ENCODE data around the gene FAM120B. TPM values are rescaled to one million over a fixed set of nuclear protein-coding genes. Genes with fewer than 3 reads are reported as not detected.

Gene FAM120B, protein sequence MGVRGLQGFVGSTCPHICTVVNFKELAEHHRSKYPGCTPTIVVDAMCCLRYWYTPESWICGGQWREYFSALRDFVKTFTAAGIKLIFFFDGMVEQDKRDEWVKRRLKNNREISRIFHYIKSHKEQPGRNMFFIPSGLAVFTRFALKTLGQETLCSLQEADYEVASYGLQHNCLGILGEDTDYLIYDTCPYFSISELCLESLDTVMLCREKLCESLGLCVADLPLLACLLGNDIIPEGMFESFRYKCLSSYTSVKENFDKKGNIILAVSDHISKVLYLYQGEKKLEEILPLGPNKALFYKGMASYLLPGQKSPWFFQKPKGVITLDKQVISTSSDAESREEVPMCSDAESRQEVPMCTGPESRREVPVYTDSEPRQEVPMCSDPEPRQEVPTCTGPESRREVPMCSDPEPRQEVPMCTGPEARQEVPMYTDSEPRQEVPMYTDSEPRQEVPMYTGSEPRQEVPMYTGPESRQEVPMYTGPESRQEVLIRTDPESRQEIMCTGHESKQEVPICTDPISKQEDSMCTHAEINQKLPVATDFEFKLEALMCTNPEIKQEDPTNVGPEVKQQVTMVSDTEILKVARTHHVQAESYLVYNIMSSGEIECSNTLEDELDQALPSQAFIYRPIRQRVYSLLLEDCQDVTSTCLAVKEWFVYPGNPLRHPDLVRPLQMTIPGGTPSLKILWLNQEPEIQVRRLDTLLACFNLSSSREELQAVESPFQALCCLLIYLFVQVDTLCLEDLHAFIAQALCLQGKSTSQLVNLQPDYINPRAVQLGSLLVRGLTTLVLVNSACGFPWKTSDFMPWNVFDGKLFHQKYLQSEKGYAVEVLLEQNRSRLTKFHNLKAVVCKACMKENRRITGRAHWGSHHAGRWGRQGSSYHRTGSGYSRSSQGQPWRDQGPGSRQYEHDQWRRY
- 11.2 TPM for polyA plus RNA-seq (2012; ENCODE audit: low read depth, missing spikeins)

DNA sequence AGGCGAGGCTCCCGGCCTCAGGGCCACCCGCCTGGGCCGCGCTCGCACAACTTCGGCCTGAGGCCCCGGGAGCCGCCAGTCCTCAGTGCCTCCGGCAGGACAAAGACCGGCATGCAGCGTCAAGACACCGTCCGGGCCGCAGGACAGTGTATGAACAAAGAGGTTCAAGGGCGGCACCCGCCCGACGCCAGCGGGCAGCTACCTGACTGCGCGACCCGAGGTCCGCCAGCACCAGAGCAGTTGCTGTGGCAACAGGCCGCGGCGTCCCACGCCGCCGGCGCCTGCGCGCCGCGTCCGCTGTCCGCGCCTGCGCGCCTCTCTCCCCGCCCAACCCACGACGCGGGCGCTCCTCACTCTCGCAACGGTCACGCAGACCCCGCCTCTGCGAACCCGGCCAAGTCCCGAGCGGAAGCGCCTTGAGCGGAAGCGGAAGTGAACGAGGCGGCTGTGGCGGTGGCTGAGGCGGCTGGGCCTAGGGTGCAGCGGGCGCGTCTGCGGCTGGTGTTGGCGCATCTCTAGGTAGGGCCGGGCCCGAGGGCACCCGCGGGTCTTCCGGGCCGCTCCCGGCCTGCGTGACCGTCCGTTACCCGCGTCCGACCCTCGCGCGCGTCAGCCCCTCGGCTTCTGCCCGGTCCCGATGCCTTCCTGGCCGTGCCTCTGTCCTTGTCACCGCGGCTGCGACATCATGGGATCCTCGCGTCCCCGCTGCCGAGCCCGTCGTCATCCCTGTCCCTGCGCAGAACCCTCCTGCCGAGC lies at the start of gene FAM120B:
TSS of gene FAM120B (plus strand) at position 435 of the 756 bp plus-strand sequence. CDS start 10,633 bp downstream, outside the sequence.
- TF ChIP-seq POLR2A (IDR thresholded peaks at IDR 0.05; ENCODE audit: low read depth, low read length) (peak; percentile 91), TAF1 (IDR thresholded peaks at IDR 0.05; ENCODE audit: low read depth, low read length) (peak; percentile 76), POU2F2 (IDR thresholded peaks at IDR 0.05; ENCODE audit: low read depth, low read length) (no peak; the same call in 1 of the 2 replicates), POLR2AphosphoS5 (IDR thresholded peaks at IDR 0.05; ENCODE audit: low read depth, low read length) (peak; percentile 95), SPI1 (IDR thresholded peaks at IDR 0.05; ENCODE audit: low read depth, low read length) (peak; percentile 85), PAX5 (IDR thresholded peaks at IDR 0.05; ENCODE audit: insufficient read depth, low read length, severe bottlenecking) (peak; percentile 19)
- DNase-seq (ENCODE audit: insufficient read length, low spot score) (peak; percentile 93), FAIRE-seq (peak; percentile 99)

DNA sequence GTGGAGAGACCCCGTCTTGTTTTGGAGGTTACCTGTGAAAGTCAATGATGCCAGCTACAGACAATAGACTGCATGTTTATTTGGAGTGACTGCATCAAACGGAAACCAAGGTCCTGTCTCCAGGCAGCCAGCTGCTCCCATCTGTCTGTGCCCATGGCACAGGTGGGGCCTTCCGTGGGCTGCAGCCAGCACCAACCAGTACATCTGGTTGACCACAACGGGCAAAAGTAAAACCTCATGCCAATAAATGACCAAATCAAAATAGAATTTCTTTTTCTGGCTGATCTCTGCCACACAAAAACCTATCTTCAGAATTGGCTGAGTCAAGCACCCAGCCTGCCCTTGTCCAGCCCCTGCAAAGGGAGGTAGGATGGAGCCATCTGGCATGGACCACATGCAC lies 49.2 kb upstream of the FAM120B start:
- no peak for FAIRE-seq
- DNase-seq (ENCODE audit: insufficient read length, low spot score), result no peak
- no peak for TF ChIP-seq POLR2AphosphoS5 (IDR thresholded peaks at IDR 0.05; ENCODE audit: low read depth, low read length)
- no peak for TF ChIP-seq POU2F2 (IDR thresholded peaks at IDR 0.05; ENCODE audit: low read depth, low read length)
- no peak for TF ChIP-seq TAF1 (IDR thresholded peaks at IDR 0.05; ENCODE audit: low read depth, low read length)
- no peak for TF ChIP-seq SPI1 (IDR thresholded peaks at IDR 0.05; ENCODE audit: low read depth, low read length)
- TF ChIP-seq POLR2A (IDR thresholded peaks at IDR 0.05; ENCODE audit: low read depth, low read length), result no peak
- TF ChIP-seq PAX5 (IDR thresholded peaks at IDR 0.05; ENCODE audit: insufficient read depth, low read length, severe bottlenecking), result no peak

DNA sequence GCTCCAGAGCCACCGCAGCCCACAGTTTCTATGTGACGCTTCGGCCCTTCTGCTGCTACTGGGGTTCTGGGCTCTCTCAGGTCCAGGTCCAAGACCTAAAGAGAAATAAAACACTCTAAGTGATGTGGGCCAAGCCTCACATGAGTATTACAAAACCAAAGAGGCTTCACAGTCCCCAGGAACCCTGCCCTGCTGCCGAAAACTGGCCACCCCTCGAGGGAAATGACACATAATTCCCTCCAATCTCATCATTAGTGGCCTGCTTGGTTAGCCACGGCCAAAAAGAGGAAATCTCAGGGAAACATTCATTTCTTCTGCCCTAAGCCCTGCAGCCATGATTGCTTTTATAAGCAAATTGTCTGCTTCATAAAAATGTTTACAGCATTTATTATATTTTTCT lies 48.2 kb upstream of the FAM120B start:
- FAIRE-seq, result no peak
- DNase-seq (ENCODE audit: insufficient read length, low spot score), result no peak
- no peak for TF ChIP-seq SPI1 (IDR thresholded peaks at IDR 0.05; ENCODE audit: low read depth, low read length)
- no peak for TF ChIP-seq TAF1 (IDR thresholded peaks at IDR 0.05; ENCODE audit: low read depth, low read length)
- TF ChIP-seq POU2F2 (IDR thresholded peaks at IDR 0.05; ENCODE audit: low read depth, low read length), result no peak
- no peak for TF ChIP-seq POLR2AphosphoS5 (IDR thresholded peaks at IDR 0.05; ENCODE audit: low read depth, low read length)
- no peak for TF ChIP-seq PAX5 (IDR thresholded peaks at IDR 0.05; ENCODE audit: insufficient read depth, low read length, severe bottlenecking)
- no peak for TF ChIP-seq POLR2A (IDR thresholded peaks at IDR 0.05; ENCODE audit: low read depth, low read length)

DNA sequence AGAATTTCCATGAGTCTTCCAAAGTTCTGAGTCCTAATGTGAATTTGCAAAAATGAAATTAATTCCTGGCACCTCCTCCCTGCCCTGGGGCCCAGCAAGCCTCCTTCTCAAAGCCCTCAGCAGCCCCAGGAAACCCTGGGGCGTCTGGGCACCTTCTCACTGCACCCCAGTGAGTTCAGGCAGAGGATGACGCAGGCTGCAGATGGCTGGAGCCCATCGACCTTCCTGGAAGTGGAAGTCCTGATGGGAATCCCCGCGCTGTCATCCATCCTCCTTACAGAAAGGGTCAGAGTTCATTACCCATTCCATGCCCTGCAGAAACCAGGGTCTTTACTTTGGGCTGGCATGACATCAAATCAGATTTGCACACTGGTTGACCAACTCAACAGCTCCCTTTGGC lies 47.3 kb upstream of the FAM120B start:
- FAIRE-seq (no peak), DNase-seq (ENCODE audit: insufficient read length, low spot score) (no peak)
- TF ChIP-seq POLR2A (IDR thresholded peaks at IDR 0.05; ENCODE audit: low read depth, low read length) (no peak), PAX5 (IDR thresholded peaks at IDR 0.05; ENCODE audit: insufficient read depth, low read length, severe bottlenecking) (no peak), POU2F2 (IDR thresholded peaks at IDR 0.05; ENCODE audit: low read depth, low read length) (no peak), TAF1 (IDR thresholded peaks at IDR 0.05; ENCODE audit: low read depth, low read length) (no peak), POLR2AphosphoS5 (IDR thresholded peaks at IDR 0.05; ENCODE audit: low read depth, low read length) (no peak)

DNA sequence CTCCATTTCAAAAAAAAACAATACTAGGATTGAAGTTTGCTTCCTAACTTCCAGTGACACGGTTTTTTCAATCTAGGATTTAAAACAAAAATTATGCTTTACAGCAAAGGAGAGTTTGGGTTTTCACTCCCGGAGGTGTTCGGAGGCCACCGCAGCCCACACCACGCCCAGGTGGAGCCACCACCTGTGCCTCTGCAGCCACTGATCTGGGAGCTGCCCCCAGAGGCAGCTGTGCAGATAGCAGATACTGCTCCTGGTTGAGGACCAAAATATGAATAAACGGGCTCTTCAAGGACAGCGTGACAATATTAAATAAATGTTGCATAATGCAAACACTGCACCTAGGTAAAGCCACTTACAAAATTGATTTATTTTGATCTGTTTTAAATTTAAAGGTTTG lies 45.9 kb upstream of the FAM120B start:
- TF ChIP-seq SPI1 (IDR thresholded peaks at IDR 0.05; ENCODE audit: low read depth, low read length) (no peak), POLR2AphosphoS5 (IDR thresholded peaks at IDR 0.05; ENCODE audit: low read depth, low read length) (no peak), PAX5 (IDR thresholded peaks at IDR 0.05; ENCODE audit: insufficient read depth, low read length, severe bottlenecking) (no peak), POLR2A (IDR thresholded peaks at IDR 0.05; ENCODE audit: low read depth, low read length) (no peak), POU2F2 (IDR thresholded peaks at IDR 0.05; ENCODE audit: low read depth, low read length) (no peak), TAF1 (IDR thresholded peaks at IDR 0.05; ENCODE audit: low read depth, low read length) (no peak)
- DNase-seq (ENCODE audit: insufficient read length, low spot score) (no peak), FAIRE-seq (no peak)

DNA sequence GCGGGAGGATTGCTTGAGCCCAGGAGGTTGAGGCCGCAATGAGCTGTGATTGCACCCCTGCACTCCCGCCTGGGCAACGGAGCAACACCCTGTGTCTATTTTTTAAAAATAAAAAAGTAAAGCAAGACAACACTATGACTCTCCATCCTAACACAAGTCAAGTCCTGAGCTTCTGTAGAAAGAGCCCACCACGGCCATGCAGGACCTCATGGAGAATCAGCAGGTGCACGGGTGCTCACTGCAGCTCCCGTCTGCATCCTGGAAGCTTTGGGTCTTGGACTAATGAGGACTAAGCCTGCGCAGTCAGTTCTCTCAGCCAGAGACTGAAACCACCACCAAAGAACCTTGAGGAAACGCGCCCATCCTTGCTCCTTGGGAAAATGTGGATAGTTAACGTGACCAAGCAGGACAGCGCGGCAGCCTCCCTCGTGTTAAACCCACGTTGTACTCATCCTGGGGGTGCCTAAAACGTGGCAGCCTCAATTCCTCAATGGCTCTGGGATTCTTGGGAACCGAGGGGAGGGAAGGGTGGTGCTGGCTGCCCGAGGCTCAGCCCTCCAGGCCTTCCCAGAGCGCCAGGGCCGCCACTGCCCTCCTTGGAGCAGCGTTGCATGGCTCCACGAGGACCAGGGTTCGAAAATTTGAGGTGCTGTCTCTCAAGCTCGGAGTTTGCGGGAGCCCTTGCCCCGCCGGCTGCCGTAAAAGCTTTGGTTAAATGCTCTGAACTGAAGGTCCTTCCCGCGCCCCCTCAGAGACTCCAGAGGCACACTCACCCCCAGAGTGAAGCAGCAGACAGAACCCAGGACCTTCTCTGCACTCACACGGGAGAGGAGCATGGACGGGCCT lies 44.7 kb upstream of the FAM120B start:
- DNase-seq (ENCODE audit: insufficient read length, low spot score), result no peak
- no peak for FAIRE-seq
- TF ChIP-seq POLR2A (IDR thresholded peaks at IDR 0.05; ENCODE audit: low read depth, low read length) (no peak), PAX5 (IDR thresholded peaks at IDR 0.05; ENCODE audit: insufficient read depth, low read length, severe bottlenecking) (no peak), SPI1 (IDR thresholded peaks at IDR 0.05; ENCODE audit: low read depth, low read length) (no peak), POU2F2 (IDR thresholded peaks at IDR 0.05; ENCODE audit: low read depth, low read length) (no peak), TAF1 (IDR thresholded peaks at IDR 0.05; ENCODE audit: low read depth, low read length) (no peak)

DNA sequence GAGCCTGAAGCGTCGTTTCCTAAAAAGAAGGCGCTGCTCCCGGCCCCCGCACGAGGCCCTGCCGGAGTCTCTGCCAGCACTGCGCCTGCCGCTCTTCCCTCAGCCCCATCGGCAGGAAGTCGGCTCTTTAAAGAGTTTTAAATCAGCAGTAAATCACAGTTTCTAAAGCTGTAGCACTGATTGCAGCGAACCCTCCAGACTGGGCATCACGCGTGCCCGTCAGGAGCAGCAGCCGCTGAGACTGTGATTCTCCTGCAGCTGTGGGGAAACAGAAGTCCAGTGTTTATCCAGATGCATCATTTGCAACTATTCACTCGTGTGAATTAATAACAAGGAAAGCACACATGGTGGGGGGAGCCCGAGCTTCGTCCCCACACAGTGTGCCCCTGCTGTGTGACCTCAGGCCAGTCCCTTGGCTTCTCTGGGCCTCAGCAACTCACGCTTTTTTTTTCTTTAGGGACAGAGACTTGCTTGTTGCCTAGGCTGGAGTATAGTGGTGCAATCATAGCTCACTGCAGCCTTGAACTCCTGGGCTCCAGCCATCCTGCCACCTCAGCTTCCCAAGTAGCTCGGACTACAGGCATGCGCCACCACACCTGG lies 44.0 kb upstream of the FAM120B start:
- TF ChIP-seq SPI1 (IDR thresholded peaks at IDR 0.05; ENCODE audit: low read depth, low read length), result no peak
- TF ChIP-seq POLR2AphosphoS5 (IDR thresholded peaks at IDR 0.05; ENCODE audit: low read depth, low read length), result no peak
- TF ChIP-seq TAF1 (IDR thresholded peaks at IDR 0.05; ENCODE audit: low read depth, low read length), result no peak
- TF ChIP-seq POU2F2 (IDR thresholded peaks at IDR 0.05; ENCODE audit: low read depth, low read length), result no peak
- TF ChIP-seq POLR2A (IDR thresholded peaks at IDR 0.05; ENCODE audit: low read depth, low read length), result no peak
- no peak for TF ChIP-seq PAX5 (IDR thresholded peaks at IDR 0.05; ENCODE audit: insufficient read depth, low read length, severe bottlenecking)
- DNase-seq (ENCODE audit: insufficient read length, low spot score), result no peak
- no peak for FAIRE-seq
